Upper lobe of left lung (tissue), 6 donors: ENCODE measurements around the gene MVB12B. TPM values are rescaled to one million over a fixed set of nuclear protein-coding genes. Genes with fewer than 3 reads are reported as not detected.
A peak's percentile ranks its signal among the peaks of the same experiment; 100 is the strongest.

Experiments used
- ATAC-seq, 2 donors: fragments of 200-7000 bp; cut with Tn5 transposase; one replicate each; pipeline ENCODE4 v1.9.1; 2022; ENCODE audit warnings: mild to moderate bottlenecking in 2 of 2, moderate library complexity in 2 of 2; ENCODE audit not compliant: low FRiP score in 2 of 2
- DNase-seq, 2 donors: peaks; one replicate each; pipeline ENCODE4 v3.0.0-alpha.2; 2019 to 2020
- H3K27ac ChIP-seq, 4 donors: fragments of 200-600 bp; sonication (generic); one replicate each; pipeline ENCODE4 v1.5.1; 2016 to 2019
- H3K27me3 ChIP-seq, 4 donors: fragments of 200-600 bp; sonication (generic); one replicate each; pipeline ENCODE4 v1.5.1; 2017 to 2019
- H3K36me3 ChIP-seq, 4 donors: fragments of 200-600 bp; sonication (generic); one replicate each; pipeline ENCODE4 v1.5.1; 2016 to 2019
- H3K4me1 ChIP-seq, 4 donors: fragments of 200-600 bp; sonication (generic); one replicate each; pipeline ENCODE4 v1.5.1; 2018 to 2019
- H3K4me3 ChIP-seq, 4 donors: fragments of 200-600 bp; sonication (generic); one replicate each; pipeline ENCODE4 v1.5.1; 2017 to 2019; ENCODE audit warnings: mild to moderate bottlenecking in 2 of 4, moderate library complexity in 1 of 4
- H3K9me3 ChIP-seq, 4 donors: fragments of 200-600 bp; sonication (generic); one replicate each; pipeline ENCODE4 v1.5.1; 2018 to 2019
- EP300 ChIP-seq, 4 donors: sonication (generic); formaldehyde crosslinking; IDR thresholded peaks; one replicate each; pipeline ENCODE4 v1.5.1; 2017; ENCODE audit warnings: antibody characterized with exemption in 4 of 4, control low read depth in 2 of 4
- POLR2A ChIP-seq, 4 donors: fragments of 450-650 bp; IDR thresholded peaks; one replicate each; pipeline ENCODE4 v1.5.1; 2016 to 2017; ENCODE audit warnings: antibody characterized with exemption in 4 of 4, mild to moderate bottlenecking in 2 of 4
- POLR2AphosphoS5 ChIP-seq, 2 donors: sonication (generic); formaldehyde crosslinking; IDR thresholded peaks; one replicate each; pipeline ENCODE4 v1.5.1; 2017; ENCODE audit warnings: antibody characterized with exemption in 2 of 2
- WGBS, 2 donors: methylation state at CpG; one replicate each; pipeline ENCODE4 v1.1.5; 2017 to 2018; 5-methylcytosine and 5-hydroxymethylcytosine counted together
- total RNA-seq, 6 donors: library from RNA; depleted of rRNA in 4 of 6; stranded (reverse); fragments of >200 nt in 4 of 6; gene quantifications; one replicate each; pipeline versions ENCODE4 v1.1.0 to v1.2.1, GENCODE V29; 2016 to 2021
- TF ChIP-seq, protein P1 (sequence below), 6 experiments: fragments of 450-650 bp in 4 of 6; fragments of 200-600 bp in 2 of 6; sonication (generic) in 2 of 6; IDR thresholded peaks; one replicate each; pipeline ENCODE4 v1.5.1; 2016 to 2019; ENCODE audit warnings: antibody characterized with exemption in 6 of 6
- donor health status: DM: no; HTN: no; CAD: no; lungs with moderate emphysema.
- donor health status: DM: no; HTN: yes; CAD: no; lungs with severe emphysema.

The MVB12B gene
- total RNA-seq, 6 donors from 2014 or later: 36.7 to 60.7 (median 41.0) TPM

DNA sequence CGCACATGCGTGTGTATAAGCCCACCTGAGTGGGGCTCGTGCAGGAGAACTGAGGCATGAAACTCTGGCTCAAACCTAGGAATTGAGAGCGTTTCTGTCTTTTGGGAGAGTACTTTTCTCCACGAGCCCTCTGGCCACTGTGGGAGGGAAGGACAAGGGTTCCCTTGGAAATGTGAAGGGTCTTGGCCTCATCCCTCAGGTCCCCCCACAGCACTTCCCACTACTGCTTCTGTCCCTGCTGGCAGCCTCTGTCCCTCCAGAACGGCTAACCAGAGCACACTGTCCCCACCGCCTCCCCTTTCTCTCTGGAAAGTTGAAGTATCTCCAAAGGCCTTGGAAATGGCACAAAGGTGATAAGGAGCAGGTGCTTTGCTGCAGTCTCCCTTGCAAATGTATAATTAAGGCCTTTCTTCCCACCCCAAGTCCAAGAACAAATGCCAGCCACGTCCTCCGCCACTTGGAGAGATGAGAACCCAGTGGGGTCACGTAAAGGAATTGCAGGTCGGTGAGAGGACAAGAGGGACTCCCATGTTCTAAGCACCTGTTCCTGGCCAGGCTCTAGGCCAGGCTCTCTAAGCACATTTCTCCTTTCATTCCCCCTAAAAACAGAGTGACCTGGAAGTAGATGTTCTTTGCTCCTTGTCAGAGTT lies 179.2 kb downstream of the MVB12B start:
- H3K4me3 ChIP-seq: no peak overlapping the region
- H3K4me1 ChIP-seq: peaks cover 3 to 4% (median 4%) of the 10 kb centered on the region in 4 donors
- H3K27me3 ChIP-seq: no peaks in the 10 kb centered on the region
- DNase-seq (no peak), ATAC-seq (no peak)
- no peak overlapping the region for H3K27ac ChIP-seq
- peaks cover 6 to 34% (median 26%) of the 10 kb centered on the region in 4 donors for H3K36me3 ChIP-seq
- H3K9me3 ChIP-seq: no peaks in the 10 kb centered on the region
- TF ChIP-seq, protein P1, sequence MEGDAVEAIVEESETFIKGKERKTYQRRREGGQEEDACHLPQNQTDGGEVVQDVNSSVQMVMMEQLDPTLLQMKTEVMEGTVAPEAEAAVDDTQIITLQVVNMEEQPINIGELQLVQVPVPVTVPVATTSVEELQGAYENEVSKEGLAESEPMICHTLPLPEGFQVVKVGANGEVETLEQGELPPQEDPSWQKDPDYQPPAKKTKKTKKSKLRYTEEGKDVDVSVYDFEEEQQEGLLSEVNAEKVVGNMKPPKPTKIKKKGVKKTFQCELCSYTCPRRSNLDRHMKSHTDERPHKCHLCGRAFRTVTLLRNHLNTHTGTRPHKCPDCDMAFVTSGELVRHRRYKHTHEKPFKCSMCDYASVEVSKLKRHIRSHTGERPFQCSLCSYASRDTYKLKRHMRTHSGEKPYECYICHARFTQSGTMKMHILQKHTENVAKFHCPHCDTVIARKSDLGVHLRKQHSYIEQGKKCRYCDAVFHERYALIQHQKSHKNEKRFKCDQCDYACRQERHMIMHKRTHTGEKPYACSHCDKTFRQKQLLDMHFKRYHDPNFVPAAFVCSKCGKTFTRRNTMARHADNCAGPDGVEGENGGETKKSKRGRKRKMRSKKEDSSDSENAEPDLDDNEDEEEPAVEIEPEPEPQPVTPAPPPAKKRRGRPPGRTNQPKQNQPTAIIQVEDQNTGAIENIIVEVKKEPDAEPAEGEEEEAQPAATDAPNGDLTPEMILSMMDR (IDR thresholded peaks at IDR 0.05): no peak
- no peak for TF ChIP-seq POLR2A (IDR thresholded peaks at IDR 0.05)
- no peak for TF ChIP-seq EP300 (IDR thresholded peaks at IDR 0.05)
- no peak for TF ChIP-seq POLR2AphosphoS5 (IDR thresholded peaks at IDR 0.05)
- WGBS, 2 donors: 87 to 94% methylated on average over 9 to 11 of the region's 11 CpGs

DNA sequence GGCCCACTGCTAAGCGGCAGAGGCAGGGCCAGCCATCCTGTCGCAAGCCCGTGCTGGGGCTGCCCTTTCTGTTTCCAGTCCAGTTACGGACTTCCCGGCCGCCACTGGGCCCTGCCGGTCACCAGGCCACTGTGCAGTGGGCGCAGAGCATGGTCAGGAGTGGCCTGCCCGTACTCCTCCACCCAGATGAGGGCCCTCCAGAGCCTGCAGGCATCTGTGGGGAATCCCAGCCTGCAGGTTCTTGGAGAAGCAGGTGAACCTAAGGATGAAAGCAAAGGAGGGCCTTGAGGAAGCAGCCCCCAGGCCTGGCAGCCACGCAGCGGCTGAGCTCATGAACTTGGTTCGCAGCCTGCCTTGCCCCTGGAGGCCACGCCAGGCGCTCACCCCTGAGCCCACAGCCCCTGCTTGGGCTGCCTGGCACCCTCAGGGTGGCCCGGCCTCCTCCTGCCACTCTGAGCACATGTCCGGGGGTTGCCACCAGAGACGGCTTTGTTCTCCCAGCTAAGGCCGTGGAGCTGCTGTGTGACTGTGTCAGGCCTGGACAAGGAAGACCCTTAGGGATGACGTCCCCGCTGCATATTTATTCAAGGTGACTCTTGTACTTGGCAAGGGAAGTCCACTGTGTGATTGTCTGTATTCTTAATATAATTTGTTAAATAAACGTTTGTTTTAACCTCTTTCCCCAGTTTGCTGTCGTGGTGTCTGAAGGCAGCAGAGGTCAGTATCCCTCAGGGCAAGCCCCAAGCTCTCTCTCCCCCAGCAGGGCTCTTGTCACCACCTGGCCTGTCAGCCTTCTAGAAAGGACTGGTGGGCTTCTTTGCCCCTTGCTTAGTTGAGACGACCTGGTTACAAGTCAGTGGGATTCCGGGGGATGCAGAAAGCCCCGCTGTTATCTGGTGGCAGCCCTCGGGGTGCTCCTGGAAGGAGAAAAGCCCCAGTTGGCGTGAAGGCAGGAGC lies 180.0 kb downstream of the MVB12B start:
- no peaks in the 10 kb centered on the region for H3K4me1 ChIP-seq
- ATAC-seq (no peak), DNase-seq (peak in 1 of 2 donors; percentile 79)
- TF ChIP-seq, protein P1 (IDR thresholded peaks at IDR 0.05): peak in 1 of 6 experiments; percentile 3
- no peak for TF ChIP-seq EP300 (IDR thresholded peaks at IDR 0.05)
- no peaks in the 10 kb centered on the region for H3K9me3 ChIP-seq
- H3K27me3 ChIP-seq: no peaks in the 10 kb centered on the region
- 81 to 84% methylated on average over 16 to 22 of the region's 27 CpGs for WGBS, 2 donors
- H3K4me3 ChIP-seq: no peak overlapping the region
- H3K36me3 ChIP-seq: peaks cover 6 to 32% (median 26%) of the 10 kb centered on the region in 4 donors
- no peak overlapping the region for H3K27ac ChIP-seq

GRCh38 chr9:126507318-126508109 lies 180.9 kb downstream of the MVB12B start:
- Histone ChIP-seq H3K36me3 (peaks cover 6 to 32% (median 26%) of the 10 kb centered on the region in 4 donors), H3K27ac (no peak overlapping the region), H3K4me3 (no peak overlapping the region), H3K27me3 (no peaks in the 10 kb centered on the region), H3K4me1 (no peaks in the 10 kb centered on the region), H3K9me3 (no peaks in the 10 kb centered on the region)
- WGBS, 2 donors: 68% methylated on average over 10 to 26 of the region's 26 CpGs
- no peak for DNase-seq
- no peak for ATAC-seq
- TF ChIP-seq POLR2AphosphoS5 (IDR thresholded peaks at IDR 0.05): no peak
- no peak for TF ChIP-seq POLR2A (IDR thresholded peaks at IDR 0.05)
- TF ChIP-seq EP300 (IDR thresholded peaks at IDR 0.05): no peak
- TF ChIP-seq, protein P1 (IDR thresholded peaks at IDR 0.05): no peak

GRCh38 chr9:126508171-126508591 lies 181.6 kb downstream of the MVB12B start:
- peak in 1 of 2 donors; percentile 7 for ATAC-seq
- no peak overlapping the region for H3K4me3 ChIP-seq
- no peak overlapping the region for H3K27ac ChIP-seq
- no peak for DNase-seq
- no peaks in the 10 kb centered on the region for H3K9me3 ChIP-seq
- 77 to 84% methylated on average over 11 to 12 of the region's 12 CpGs for WGBS, 2 donors
- H3K4me1 ChIP-seq: no peaks in the 10 kb centered on the region
- peaks cover 6 to 27% (median 23%) of the 10 kb centered on the region in 4 donors for H3K36me3 ChIP-seq
- no peak for TF ChIP-seq POLR2AphosphoS5 (IDR thresholded peaks at IDR 0.05)
- TF ChIP-seq, protein P1 (IDR thresholded peaks at IDR 0.05): no peak
- no peak for TF ChIP-seq EP300 (IDR thresholded peaks at IDR 0.05)
- TF ChIP-seq POLR2A (IDR thresholded peaks at IDR 0.05): no peak
- H3K27me3 ChIP-seq: no peaks in the 10 kb centered on the region
